ENCODE data around the gene ATG3.
A peak's percentile ranks its signal among the peaks of the same experiment; 100 is the strongest.

The ATG3 gene

DNA sequence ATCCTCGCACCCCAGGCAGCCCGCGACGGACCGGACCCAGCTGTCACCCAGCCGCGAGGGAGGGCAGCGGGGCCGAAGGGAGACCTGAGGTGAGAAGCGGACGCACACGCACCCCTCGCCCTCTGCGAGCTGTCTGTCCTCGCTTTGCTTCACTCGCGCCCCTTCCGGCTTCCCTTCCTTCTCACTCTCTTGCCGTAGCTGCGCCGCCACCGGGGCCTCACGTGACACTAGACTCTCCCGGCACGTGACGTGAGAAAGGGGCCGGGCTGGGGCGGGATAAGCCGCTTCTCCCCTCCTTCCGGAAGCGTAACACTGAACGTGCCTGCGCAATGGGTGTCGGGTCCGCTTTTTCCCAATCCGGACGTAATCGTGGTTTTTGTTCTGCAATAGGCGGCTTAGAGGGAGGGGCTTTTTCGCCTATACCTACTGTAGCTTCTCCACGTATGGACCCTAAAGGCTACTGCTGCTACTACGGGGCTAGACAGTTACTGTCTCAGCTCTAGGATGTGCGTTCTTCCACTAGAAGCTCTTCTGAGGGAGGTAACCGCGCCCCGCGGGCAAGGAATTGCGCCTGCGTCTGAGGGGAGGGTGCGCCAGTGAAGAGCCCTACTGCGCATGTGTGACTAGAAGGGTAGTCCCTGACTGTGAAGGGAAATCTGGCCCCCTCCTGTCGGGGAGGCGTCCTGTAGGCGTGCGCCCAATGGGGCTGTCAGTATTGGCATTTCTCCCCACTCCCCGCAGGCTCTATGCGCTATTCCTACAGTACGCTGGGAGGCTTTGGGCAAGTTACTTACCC lies at the start of gene ATG3, which contains the start of gene SLC35A5:
Gene ATG3 (minus strand): TSS at position 229 of the 796 bp plus-strand sequence. CDS start 434 bp downstream, outside the sequence.
Gene SLC35A5 (plus strand): TSS at position 312 of the 796 bp plus-strand sequence. CDS start 1,359 bp downstream, outside the sequence.
- POLR2A ChIA-PET, result interaction anchor here (0.5 to 1.5 kb wide), 3 partner anchors 63 to 428 kb away, joined by 3 to 5 read pairs (median 4); partner anchors contain the start of genes BTLA and CD200

DNA sequence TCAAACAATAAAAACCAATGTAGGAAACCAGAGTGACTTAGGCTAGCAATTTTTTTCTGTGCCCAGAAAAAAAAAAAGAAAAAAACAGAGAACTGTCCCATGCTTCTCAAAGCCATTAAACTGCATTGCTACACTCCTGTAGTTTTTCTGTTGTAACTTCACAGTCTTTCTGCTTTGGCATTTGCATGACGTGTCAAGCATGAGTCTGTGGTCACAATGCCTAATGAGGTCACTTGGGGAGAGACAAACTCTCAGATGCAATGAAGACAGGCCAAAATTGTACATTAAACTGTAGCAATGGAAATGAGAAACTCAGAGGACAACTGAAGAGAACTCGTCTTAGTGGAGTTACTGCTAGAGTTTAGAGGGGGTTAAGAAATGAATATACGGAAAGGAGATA lies 48.4 kb upstream of the ATG3 start:
- ChIA-PET POLR2A (no interaction called here), CTCF (no interaction called here)
- no peak for DNase-seq (ENCODE audit: extremely low spot score)
- TF ChIP-seq, protein P1, sequence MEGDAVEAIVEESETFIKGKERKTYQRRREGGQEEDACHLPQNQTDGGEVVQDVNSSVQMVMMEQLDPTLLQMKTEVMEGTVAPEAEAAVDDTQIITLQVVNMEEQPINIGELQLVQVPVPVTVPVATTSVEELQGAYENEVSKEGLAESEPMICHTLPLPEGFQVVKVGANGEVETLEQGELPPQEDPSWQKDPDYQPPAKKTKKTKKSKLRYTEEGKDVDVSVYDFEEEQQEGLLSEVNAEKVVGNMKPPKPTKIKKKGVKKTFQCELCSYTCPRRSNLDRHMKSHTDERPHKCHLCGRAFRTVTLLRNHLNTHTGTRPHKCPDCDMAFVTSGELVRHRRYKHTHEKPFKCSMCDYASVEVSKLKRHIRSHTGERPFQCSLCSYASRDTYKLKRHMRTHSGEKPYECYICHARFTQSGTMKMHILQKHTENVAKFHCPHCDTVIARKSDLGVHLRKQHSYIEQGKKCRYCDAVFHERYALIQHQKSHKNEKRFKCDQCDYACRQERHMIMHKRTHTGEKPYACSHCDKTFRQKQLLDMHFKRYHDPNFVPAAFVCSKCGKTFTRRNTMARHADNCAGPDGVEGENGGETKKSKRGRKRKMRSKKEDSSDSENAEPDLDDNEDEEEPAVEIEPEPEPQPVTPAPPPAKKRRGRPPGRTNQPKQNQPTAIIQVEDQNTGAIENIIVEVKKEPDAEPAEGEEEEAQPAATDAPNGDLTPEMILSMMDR (IDR thresholded peaks at IDR 0.05; ENCODE audit: control extremely low read depth, extremely low read depth, low read depth, missing control alignments), result no peak

More for the DNA sequence above, at the start of gene ATG3, which contains the start of gene SLC35A5:
- CTCF ChIA-PET, result interaction anchor here (0.7 to 1.5 kb wide), 9 partner anchors 11 to 450 kb away, joined by 3 read pairs; partner anchors contain the start of genes CD200 and SLC9C1
- DNase-seq (ENCODE audit: extremely low spot score), result peak; percentile 94
- TF ChIP-seq, protein P1 (IDR thresholded peaks at IDR 0.05; ENCODE audit: control extremely low read depth, extremely low read depth, low read depth, missing control alignments), result no peak

DNA sequence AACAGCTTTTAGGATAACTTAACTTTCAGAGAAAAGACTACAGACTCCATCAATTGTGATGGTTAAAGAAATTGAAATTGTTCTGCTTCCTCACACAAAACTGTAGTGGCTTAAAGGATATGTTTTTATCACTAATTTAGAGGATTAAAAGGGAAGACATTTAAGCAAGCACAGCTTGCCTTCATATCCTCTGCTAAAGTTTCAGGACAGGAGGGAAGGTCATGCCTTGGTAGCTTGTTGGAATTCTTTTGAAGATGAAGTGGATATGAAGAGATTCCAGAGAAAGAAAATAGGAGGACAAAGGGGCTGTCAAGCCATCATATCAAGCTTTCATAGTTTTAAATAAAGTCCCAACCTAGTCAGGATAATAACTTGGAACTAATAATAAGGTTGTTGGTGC lies 46.1 kb upstream of the ATG3 start:
- DNase-seq (ENCODE audit: extremely low spot score), result no peak
- ChIA-PET POLR2A (no interaction called here), CTCF (interaction anchor here (0.9 to 2.6 kb wide), 6 partner anchors 12 to 35 kb away, joined by 3 to 9 read pairs (median 4); no protein-coding TSS in a partner anchor)
- TF ChIP-seq, protein P1 (IDR thresholded peaks at IDR 0.05; ENCODE audit: control extremely low read depth, extremely low read depth, low read depth, missing control alignments), result no peak

DNA sequence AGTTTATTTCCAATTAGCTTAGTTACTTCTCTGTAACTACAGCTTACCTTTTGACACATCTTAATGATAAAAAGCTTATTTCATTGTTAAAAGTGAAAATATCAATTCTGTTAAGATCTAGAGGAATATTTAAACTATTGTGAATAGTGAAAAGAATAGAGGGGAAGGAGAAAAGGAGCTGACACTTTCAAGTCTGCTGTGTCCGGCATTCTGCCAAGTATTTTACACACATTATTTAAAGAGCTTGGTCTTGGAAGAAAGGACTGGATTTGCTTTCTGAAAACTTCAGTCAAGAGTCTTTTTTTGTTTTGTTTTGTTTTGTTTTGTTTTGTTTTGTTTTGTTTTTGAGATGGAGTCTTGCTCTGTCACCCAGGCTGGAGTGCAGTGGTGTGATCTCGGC lies 44.3 kb upstream of the ATG3 start:
- TF ChIP-seq, protein P1 (IDR thresholded peaks at IDR 0.05; ENCODE audit: control extremely low read depth, extremely low read depth, low read depth, missing control alignments), result no peak
- POLR2A ChIA-PET, result no interaction called here
- DNase-seq (ENCODE audit: extremely low spot score), result no peak
- CTCF ChIA-PET, result interaction anchor here (0.8 to 2.6 kb wide), 8 partner anchors 10 to 36 kb away, joined by 3 to 10 read pairs (median 4); no protein-coding TSS in a partner anchor

DNA sequence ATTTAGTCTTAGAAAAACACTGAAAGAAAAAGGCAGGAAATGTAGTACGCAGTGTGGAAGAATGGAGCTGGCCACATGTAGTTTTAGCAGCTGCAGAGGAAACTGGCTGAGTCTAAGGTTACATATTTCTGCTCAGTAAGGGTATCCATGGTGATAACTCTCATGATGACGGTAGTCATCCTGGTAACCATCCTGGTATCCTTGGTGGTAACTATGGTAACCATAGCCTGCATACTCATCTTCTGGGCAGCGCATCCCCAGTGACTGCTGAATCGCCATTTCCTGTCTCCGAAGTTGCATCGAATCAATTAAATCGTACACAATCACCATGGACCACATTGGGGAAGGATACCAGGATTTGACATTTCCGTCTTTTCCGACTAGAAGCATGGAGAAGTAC lies 43.5 kb upstream of the ATG3 start:
- ChIA-PET CTCF (interaction anchor here (0.8 to 2.5 kb wide), 6 partner anchors 9 to 37 kb away, joined by 3 to 10 read pairs (median 4); no protein-coding TSS in a partner anchor), POLR2A (no interaction called here)
- TF ChIP-seq, protein P1 (IDR thresholded peaks at IDR 0.05; ENCODE audit: control extremely low read depth, extremely low read depth, low read depth, missing control alignments), result no peak
- DNase-seq (ENCODE audit: extremely low spot score), result no peak

DNA sequence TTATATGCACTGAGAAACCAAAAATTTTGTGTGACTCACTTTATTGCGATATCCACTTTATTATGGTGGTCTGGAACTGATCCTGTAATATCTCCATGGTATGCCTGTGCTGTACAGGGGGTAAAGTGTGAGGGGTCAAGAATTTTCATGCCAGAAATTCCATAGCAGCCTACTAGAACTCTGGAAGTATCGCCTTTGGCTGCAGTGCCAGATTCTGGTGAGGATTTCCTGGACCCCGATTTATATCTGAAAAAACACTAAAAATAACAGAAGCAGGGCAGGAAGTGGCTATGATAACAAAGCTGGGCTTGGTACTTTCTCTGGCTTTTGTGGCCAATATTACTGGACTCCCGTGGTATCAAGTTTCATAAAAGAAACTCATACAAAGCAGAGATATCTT lies 42.8 kb upstream of the ATG3 start:
- TF ChIP-seq, protein P1 (IDR thresholded peaks at IDR 0.05; ENCODE audit: control extremely low read depth, extremely low read depth, low read depth, missing control alignments), result no peak
- ChIA-PET POLR2A (no interaction called here), CTCF (interaction anchor here (1.0 to 2.5 kb wide), 4 partner anchors 9 to 38 kb away, joined by 4 to 10 read pairs (median 5); no protein-coding TSS in a partner anchor)
- DNase-seq (ENCODE audit: extremely low spot score), result no peak

All from GM10248 (cell line).